ENCODE results near the gene CFAP410. TPM values are rescaled to one million over a fixed set of nuclear protein-coding genes. Genes with fewer than 3 reads are reported as not detected.

Gene CFAP410
- total and polyA plus RNA-seq, 2 experiments from 2014 or later: 17.0 to 19.8 TPM

- TF ChIP-seq EZH2 (IDR thresholded peaks at IDR 0.05; ENCODE audit: insufficient read depth, poor library complexity, severe bottlenecking) (no peak), EZH2phosphoT487 (IDR thresholded peaks at IDR 0.05; ENCODE audit: insufficient read depth, low read depth) (no peak)
- in situ Hi-C loops (cut with MboI): no loop called here
Measured at GRCh38 chr21:44282370-44282769, 56.8 kb downstream of the CFAP410 start.

GRCh38 chr21:44281801-44282200, 57.4 kb downstream of the CFAP410 start:
- Histone ChIP-seq H3K4me3 (no peak overlapping the region), H3K4me1 (ENCODE audit: insufficient read depth) (no peaks in the 10 kb centered on the region), H3K4me2 (ENCODE audit: unreplicated experiment) (no peak overlapping the region), H3F3A (ENCODE audit: insufficient read depth) (no peaks in the 10 kb centered on the region), H3K36me3 (ENCODE audit: low read depth) (no peaks in the 10 kb centered on the region), H3K79me2 (ENCODE audit: insufficient read depth) (no peaks in the 10 kb centered on the region), H3K9ac (no peak overlapping the region), H3K9me2 (ENCODE audit: insufficient read depth) (no peaks in the 10 kb centered on the region), H3K9me3 (ENCODE audit: low read depth) (no peaks in the 10 kb centered on the region), H3K27ac (no peak overlapping the region), H4K20me1 (ENCODE audit: insufficient read depth) (no peaks in the 10 kb centered on the region), H2AFZ (no peak overlapping the region), H3K27me3 (replicated peaks; ENCODE audit: insufficient read depth) (0 out of 2 replicates have a peak, but pooled peaks cover 3% of the 10 kb centered on the region)
- no peak for DNase-seq
- TF ChIP-seq EZH2phosphoT487 (IDR thresholded peaks at IDR 0.05; ENCODE audit: insufficient read depth, low read depth): no peak
- 72 to 73% methylated on average over 9 of the region's 9 CpGs for WGBS, 2 experiments (ENCODE audit: low coverage in 1 of 2, low lambda C conversion rate in 2 of 2, missing lambda C conversion rate in 2 of 2)
- in situ Hi-C loops (cut with MboI): no loop called here

More at GRCh38 chr21:44282370-44282769, 56.8 kb downstream of the CFAP410 start:
- H4K20me1 ChIP-seq (ENCODE audit: insufficient read depth): no peaks in the 10 kb centered on the region
- no peak for DNase-seq
- H3K27me3 ChIP-seq (replicated peaks; ENCODE audit: insufficient read depth): 0 out of 2 replicates have a peak, but pooled peaks cover 3% of the 10 kb centered on the region
- H3K27ac ChIP-seq: no peak overlapping the region
- H3K4me3 ChIP-seq: no peak overlapping the region
- no peak overlapping the region for H2AFZ ChIP-seq
- no peak overlapping the region for H3K9ac ChIP-seq
- H3F3A ChIP-seq (ENCODE audit: insufficient read depth): no peaks in the 10 kb centered on the region
- no peak overlapping the region for H3K4me2 ChIP-seq (ENCODE audit: unreplicated experiment)
- no peaks in the 10 kb centered on the region for H3K36me3 ChIP-seq (ENCODE audit: low read depth)
- no peaks in the 10 kb centered on the region for H3K9me2 ChIP-seq (ENCODE audit: insufficient read depth)
- no peaks in the 10 kb centered on the region for H3K4me1 ChIP-seq (ENCODE audit: insufficient read depth)
- H3K9me3 ChIP-seq (ENCODE audit: low read depth): no peaks in the 10 kb centered on the region
- 74 to 76% methylated on average over 9 of the region's 9 CpGs for WGBS, 2 experiments (ENCODE audit: low coverage in 1 of 2, low lambda C conversion rate in 2 of 2, missing lambda C conversion rate in 2 of 2)
- no peaks in the 10 kb centered on the region for H3K79me2 ChIP-seq (ENCODE audit: insufficient read depth)

GRCh38 chr21:44279354-44280260, 59.6 kb downstream of the CFAP410 start:
- Histone ChIP-seq H3K9me3 (ENCODE audit: low read depth) (no peaks in the 10 kb centered on the region), H3K4me2 (ENCODE audit: unreplicated experiment) (no peak overlapping the region), H3K79me2 (ENCODE audit: insufficient read depth) (no peaks in the 10 kb centered on the region), H3K27me3 (replicated peaks; ENCODE audit: insufficient read depth) (0 out of 2 replicates have a peak, but pooled peaks cover 11% of the 10 kb centered on the region), H3K9ac (no peak overlapping the region), H4K20me1 (ENCODE audit: insufficient read depth) (no peaks in the 10 kb centered on the region), H3K4me3 (no peak overlapping the region), H3K4me1 (ENCODE audit: insufficient read depth) (no peaks in the 10 kb centered on the region), H3K36me3 (ENCODE audit: low read depth) (no peaks in the 10 kb centered on the region), H2AFZ (no peak overlapping the region), H3F3A (ENCODE audit: insufficient read depth) (no peaks in the 10 kb centered on the region), H3K27ac (no peak overlapping the region), H3K9me2 (ENCODE audit: insufficient read depth) (no peaks in the 10 kb centered on the region)
- no peak for DNase-seq
- no peak for TF ChIP-seq EZH2 (IDR thresholded peaks at IDR 0.05; ENCODE audit: insufficient read depth, poor library complexity, severe bottlenecking)
- in situ Hi-C loops (cut with MboI): no loop called here
- WGBS, 2 experiments (ENCODE audit: low coverage in 1 of 2, low lambda C conversion rate in 2 of 2, missing lambda C conversion rate in 2 of 2): 67 to 72% methylated on average over 19 of the region's 19 CpGs

Other genes starting within 250 kb of the CFAP410 start
- gene PWP2, start 232.0 kb downstream of the CFAP410 start, total RNA-seq (2014; rRNA removed; shearing (Covaris generic)): 16.1 and 16.3 TPM in 2 replicates
- 11.2 and 12.8 TPM in 2 replicates for gene PWP2, start 232.0 kb downstream of the CFAP410 start, polyA plus RNA-seq (2016; fragmentation: Nextera tagmentation; extraction: Ambion mirVana)
- 39.6 and 45.7 TPM in 2 replicates for gene GATD3, start 205.7 kb downstream of the CFAP410 start, total RNA-seq (2014; rRNA removed; shearing (Covaris generic))
- 49.1 and 50.9 TPM in 2 replicates for gene GATD3, start 205.7 kb downstream of the CFAP410 start, polyA plus RNA-seq (2016; fragmentation: Nextera tagmentation; extraction: Ambion mirVana)
- under 0.01 and 0.25 TPM in 2 replicates for gene ICOSLG, start 98.4 kb downstream of the CFAP410 start, total RNA-seq (2014; rRNA removed; shearing (Covaris generic))
- not detected in 2 replicates for gene ICOSLG, start 98.4 kb downstream of the CFAP410 start, polyA plus RNA-seq (2016; fragmentation: Nextera tagmentation; extraction: Ambion mirVana)
- gene DNMT3L, start 77.5 kb downstream of the CFAP410 start, total RNA-seq (2014; rRNA removed; shearing (Covaris generic)): not detected in 2 replicates
- not detected in 2 replicates for gene DNMT3L, start 77.5 kb downstream of the CFAP410 start, polyA plus RNA-seq (2016; fragmentation: Nextera tagmentation; extraction: Ambion mirVana)
- gene AIRE, start 53.5 kb downstream of the CFAP410 start, total RNA-seq (2014; rRNA removed; shearing (Covaris generic)): not detected in 2 replicates
- gene AIRE, start 53.5 kb downstream of the CFAP410 start, polyA plus RNA-seq (2016; fragmentation: Nextera tagmentation; extraction: Ambion mirVana): not detected in 2 replicates
- gene PFKL, start 39.3 kb downstream of the CFAP410 start, total RNA-seq (2014; rRNA removed; shearing (Covaris generic)): 239 and 270 TPM in 2 replicates
- 199 and 213 TPM in 2 replicates for gene PFKL, start 39.3 kb downstream of the CFAP410 start, polyA plus RNA-seq (2016; fragmentation: Nextera tagmentation; extraction: Ambion mirVana)
- 0.13 and 0.22 TPM in 2 replicates for gene TRPM2, start 14.2 kb upstream of the CFAP410 start, total RNA-seq (2014; rRNA removed; shearing (Covaris generic))
- not detected in 2 replicates for gene TRPM2, start 14.2 kb upstream of the CFAP410 start, polyA plus RNA-seq (2016; fragmentation: Nextera tagmentation; extraction: Ambion mirVana)
- 0.32 and 0.38 TPM in 2 replicates for gene LRRC3, start 116.1 kb upstream of the CFAP410 start, total RNA-seq (2014; rRNA removed; shearing (Covaris generic))
- gene LRRC3, start 116.1 kb upstream of the CFAP410 start, polyA plus RNA-seq (2016; fragmentation: Nextera tagmentation; extraction: Ambion mirVana): 0.28 and 0.29 TPM in 2 replicates
- not detected in 2 replicates for gene KRTAP10-1, start 200.8 kb upstream of the CFAP410 start, total RNA-seq (2014; rRNA removed; shearing (Covaris generic))
- gene KRTAP10-1, start 200.8 kb upstream of the CFAP410 start, polyA plus RNA-seq (2016; fragmentation: Nextera tagmentation; extraction: Ambion mirVana): not detected in 2 replicates
- not detected in 2 replicates for gene KRTAP10-2, start 212.1 kb upstream of the CFAP410 start, total RNA-seq (2014; rRNA removed; shearing (Covaris generic))
- gene KRTAP10-2, start 212.1 kb upstream of the CFAP410 start, polyA plus RNA-seq (2016; fragmentation: Nextera tagmentation; extraction: Ambion mirVana): not detected in 2 replicates
- gene KRTAP10-3, start 219.4 kb upstream of the CFAP410 start, total RNA-seq (2014; rRNA removed; shearing (Covaris generic)): not detected in 2 replicates
- gene KRTAP10-3, start 219.4 kb upstream of the CFAP410 start, polyA plus RNA-seq (2016; fragmentation: Nextera tagmentation; extraction: Ambion mirVana): not detected in 2 replicates
- gene KRTAP10-4, start 234.3 kb upstream of the CFAP410 start, total RNA-seq (2014; rRNA removed; shearing (Covaris generic)): not detected in 2 replicates
- gene KRTAP10-4, start 234.3 kb upstream of the CFAP410 start, polyA plus RNA-seq (2016; fragmentation: Nextera tagmentation; extraction: Ambion mirVana): not detected in 2 replicates
- gene KRTAP10-5, start 241.2 kb upstream of the CFAP410 start, total RNA-seq (2014; rRNA removed; shearing (Covaris generic)): not detected in 2 replicates
- gene KRTAP10-5, start 241.2 kb upstream of the CFAP410 start, polyA plus RNA-seq (2016; fragmentation: Nextera tagmentation; extraction: Ambion mirVana): not detected in 2 replicates